ENCODE data around the gene CCDC141. TPM values are rescaled to one million over a fixed set of nuclear protein-coding genes. Genes with fewer than 3 reads are reported as not detected.

CCDC141 gene
- total RNA-seq, 1 donor from 2014 or later, result 1.2 TPM

- H3K36me3 Mint-ChIP-seq, result peaks cover 8% of the 10 kb centered on the region
These were observed 18.1 kb downstream of the CCDC141 start for GRCh38 chr2:179031731-179032408.

DNA sequence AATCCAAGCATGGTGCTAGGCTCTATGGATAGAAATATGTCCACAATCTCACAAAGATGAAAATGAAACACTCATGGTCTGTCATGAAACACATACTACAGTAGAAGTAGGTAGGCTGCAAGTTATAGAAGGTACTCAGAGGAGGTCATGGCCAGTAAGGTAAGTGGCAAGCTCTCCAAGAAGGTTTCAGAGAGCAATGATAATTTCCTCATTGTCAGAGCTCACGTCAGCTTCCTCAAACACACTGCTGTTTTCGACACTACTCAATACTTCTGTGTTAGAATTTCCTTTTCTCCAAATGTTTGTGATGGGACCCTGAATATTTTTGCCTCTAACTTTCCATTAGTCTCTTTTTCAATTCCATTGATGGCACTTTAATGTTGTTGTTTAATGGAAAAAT is 25.5 kb downstream of the CCDC141 start:
- no peak for TF ChIP-seq CTCF (IDR thresholded peaks at IDR 0.05; ENCODE audit: unreplicated experiment)
- H3K27me3 Mint-ChIP-seq (ENCODE audit: low read depth), result no peaks in the 10 kb centered on the region
- DNase-seq (ENCODE audit: low spot score in 2 of 2, unreplicated experiment in 2 of 2), result no peak
- peaks cover 10% of the 10 kb centered on the region for H3K36me3 Mint-ChIP-seq
- no peak overlapping the region for H3K27ac Mint-ChIP-seq
- no peaks in the 10 kb centered on the region for H3K4me1 Mint-ChIP-seq
- H3K9me3 Mint-ChIP-seq, result peaks cover 32% of the 10 kb centered on the region
- H3K4me3 Mint-ChIP-seq, result no peak overlapping the region

More at GRCh38 chr2:179031731-179032408, 18.1 kb downstream of the CCDC141 start:
- Mint-ChIP-seq H3K4me1 (peaks cover 14% of the 10 kb centered on the region), H3K27ac (peak overlapping the region; percentile 0), H3K4me3 (no peak overlapping the region), H3K27me3 (ENCODE audit: low read depth) (no peaks in the 10 kb centered on the region), H3K9me3 (peaks cover 23% of the 10 kb centered on the region)
- DNase-seq (ENCODE audit: low spot score in 2 of 2, unreplicated experiment in 2 of 2), result no peak
- no peak for TF ChIP-seq CTCF (IDR thresholded peaks at IDR 0.05; ENCODE audit: unreplicated experiment)

- Mint-ChIP-seq H3K27ac (no peak overlapping the region), H3K4me3 (no peak overlapping the region), H3K9me3 (peaks cover 20% of the 10 kb centered on the region), H3K36me3 (peaks cover 6% of the 10 kb centered on the region), H3K4me1 (no peaks in the 10 kb centered on the region), H3K27me3 (ENCODE audit: low read depth) (no peaks in the 10 kb centered on the region)
- TF ChIP-seq CTCF (IDR thresholded peaks at IDR 0.05; ENCODE audit: unreplicated experiment), result no peak
- no peak for DNase-seq (ENCODE audit: low spot score in 2 of 2, unreplicated experiment in 2 of 2)
These were observed 27.3 kb downstream of the CCDC141 start for GRCh38 chr2:179022685-179023084.

- no peaks in the 10 kb centered on the region for H3K27me3 Mint-ChIP-seq (ENCODE audit: low read depth)
- H3K4me3 Mint-ChIP-seq, result no peak overlapping the region
- TF ChIP-seq CTCF (IDR thresholded peaks at IDR 0.05; ENCODE audit: unreplicated experiment), result no peak
- no peak for DNase-seq (ENCODE audit: low spot score in 2 of 2, unreplicated experiment in 2 of 2)
- H3K36me3 Mint-ChIP-seq, result no peaks in the 10 kb centered on the region
- H3K4me1 Mint-ChIP-seq, result no peaks in the 10 kb centered on the region
- H3K9me3 Mint-ChIP-seq, result peaks cover 9% of the 10 kb centered on the region
- no peak overlapping the region for H3K27ac Mint-ChIP-seq
These were observed 28.7 kb downstream of the CCDC141 start for GRCh38 chr2:179021258-179021657.

- Mint-ChIP-seq H3K27me3 (ENCODE audit: low read depth) (no peaks in the 10 kb centered on the region), H3K4me3 (no peak overlapping the region), H3K4me1 (no peaks in the 10 kb centered on the region), H3K9me3 (peaks cover 3% of the 10 kb centered on the region), H3K27ac (no peak overlapping the region), H3K36me3 (no peaks in the 10 kb centered on the region)
- no peak for TF ChIP-seq CTCF (IDR thresholded peaks at IDR 0.05; ENCODE audit: unreplicated experiment)
- no peak for DNase-seq (ENCODE audit: low spot score in 2 of 2, unreplicated experiment in 2 of 2)
These were observed 29.7 kb downstream of the CCDC141 start for GRCh38 chr2:179020156-179020750.

Data from mesothelial cell of epicardium (in vitro differentiated cells).